Measurements from ENCODE around the gene PRR33.

Gene PRR33

DNA sequence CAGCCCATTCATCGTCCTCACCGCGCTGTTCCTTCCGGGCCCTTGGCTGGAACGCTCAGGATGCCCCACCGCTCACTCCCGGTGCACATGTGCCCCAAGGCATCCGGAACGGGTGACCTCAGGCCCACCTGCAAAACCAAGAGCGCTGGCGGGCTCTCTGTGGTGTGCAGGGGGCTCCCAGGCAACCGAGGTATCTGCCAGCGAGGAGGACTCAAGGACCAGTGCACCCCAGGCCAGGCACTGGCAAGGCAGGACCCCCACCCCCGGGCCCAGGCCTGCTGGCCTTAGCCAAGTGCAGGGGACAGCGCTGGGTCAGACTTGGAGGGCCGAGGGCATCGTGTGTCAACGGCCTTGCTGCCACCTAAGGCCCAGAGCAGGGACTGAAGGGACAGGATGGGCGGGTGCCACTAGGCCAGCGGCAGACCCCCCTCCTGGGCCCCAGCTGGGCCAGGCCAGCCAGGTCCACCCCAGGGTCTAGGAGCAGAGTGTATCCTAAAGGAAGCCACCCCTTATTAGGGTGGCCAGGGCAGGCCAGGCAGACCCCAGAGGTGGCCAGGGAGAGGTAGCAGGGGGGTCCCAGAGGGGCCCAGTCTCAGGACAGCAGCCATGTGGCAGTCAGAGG lies 36.3 kb upstream of the PRR33 start:
- DNase-seq (ENCODE audit: low spot score), result no peak

DNA sequence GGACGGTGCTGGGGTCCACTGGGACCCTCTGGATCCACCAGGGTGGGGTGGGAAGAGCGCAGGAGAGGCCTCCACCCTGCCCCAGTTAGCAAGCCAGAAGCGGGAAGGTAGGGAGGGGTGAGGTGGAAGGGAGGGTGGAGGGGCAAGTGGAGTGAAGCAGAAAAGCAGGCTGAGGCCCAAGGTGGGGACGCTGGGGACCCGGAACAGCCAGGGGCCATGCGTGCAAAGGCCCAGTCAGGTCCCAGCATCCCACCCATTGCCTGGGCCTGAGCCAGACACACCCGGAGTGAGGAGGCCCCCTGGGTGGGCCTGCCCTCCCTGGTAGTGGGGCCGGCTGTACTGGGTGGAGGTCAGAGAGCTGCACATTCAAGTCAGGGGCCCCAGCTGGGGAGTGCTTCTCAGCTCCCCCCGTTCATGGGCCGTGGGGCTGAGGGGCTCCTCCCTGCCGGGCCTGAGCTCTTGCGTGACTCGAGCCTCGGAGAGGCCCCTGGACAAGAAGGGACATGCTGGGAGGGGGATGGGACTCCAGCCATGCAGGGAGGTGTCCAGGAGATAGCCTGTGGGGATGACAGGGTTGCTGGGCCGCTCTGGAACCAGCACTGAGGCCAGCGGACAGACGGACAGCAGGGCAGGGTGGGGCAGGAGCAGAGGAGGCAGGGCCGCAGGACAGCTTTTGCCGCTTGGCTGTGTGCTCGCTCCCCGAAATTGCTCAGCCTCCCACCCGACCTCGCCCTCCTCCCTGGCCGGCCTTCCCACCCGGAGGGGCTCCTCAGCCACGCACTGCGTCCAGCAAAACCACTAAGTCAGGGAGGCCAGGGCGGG lies 35.5 kb upstream of the PRR33 start:
- no peak for DNase-seq (ENCODE audit: low spot score)

DNA sequence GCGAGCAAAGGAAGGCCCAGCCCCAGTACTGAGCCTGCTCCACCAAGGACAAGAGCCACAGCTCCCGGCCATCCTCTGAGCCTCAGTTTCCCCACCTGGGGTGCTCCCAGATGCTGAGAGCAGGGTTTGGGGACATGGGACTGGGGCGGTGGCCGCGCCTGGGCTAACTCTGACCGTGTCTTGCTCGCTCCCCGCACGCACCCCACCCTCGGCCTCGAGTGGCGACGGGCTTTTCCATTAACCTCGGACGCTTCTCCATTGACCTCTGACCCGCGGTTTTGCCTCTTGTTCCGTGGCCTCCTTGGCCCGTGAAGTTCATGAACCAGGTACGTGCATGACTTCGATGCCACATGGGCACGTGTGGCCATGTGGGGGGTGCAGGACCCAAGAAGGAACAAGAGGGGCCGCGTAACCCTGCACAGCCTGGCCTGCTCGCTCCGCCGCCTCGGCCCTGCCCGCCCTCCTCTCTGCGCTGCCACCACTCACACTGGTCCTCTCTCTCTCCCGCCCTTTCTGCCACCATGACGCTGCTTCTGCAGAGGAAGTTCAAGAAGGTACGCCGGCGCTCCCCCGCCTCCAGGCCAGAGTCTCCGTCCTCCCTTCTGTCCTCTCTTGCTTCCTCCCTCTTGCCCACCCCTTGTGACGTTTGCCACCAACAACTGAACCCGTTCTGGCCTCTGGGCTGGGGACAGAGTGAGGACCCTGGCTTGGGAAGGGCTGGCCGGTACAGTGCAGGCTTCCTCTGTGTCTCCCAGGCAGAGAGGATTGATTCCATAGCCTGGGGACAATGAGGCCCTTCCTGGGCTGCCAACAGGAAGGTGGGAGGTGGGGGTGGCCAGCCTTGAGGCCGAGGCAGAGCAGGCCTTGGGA lies 34.7 kb upstream of the PRR33 start:
- no peak for DNase-seq (ENCODE audit: low spot score)

DNA sequence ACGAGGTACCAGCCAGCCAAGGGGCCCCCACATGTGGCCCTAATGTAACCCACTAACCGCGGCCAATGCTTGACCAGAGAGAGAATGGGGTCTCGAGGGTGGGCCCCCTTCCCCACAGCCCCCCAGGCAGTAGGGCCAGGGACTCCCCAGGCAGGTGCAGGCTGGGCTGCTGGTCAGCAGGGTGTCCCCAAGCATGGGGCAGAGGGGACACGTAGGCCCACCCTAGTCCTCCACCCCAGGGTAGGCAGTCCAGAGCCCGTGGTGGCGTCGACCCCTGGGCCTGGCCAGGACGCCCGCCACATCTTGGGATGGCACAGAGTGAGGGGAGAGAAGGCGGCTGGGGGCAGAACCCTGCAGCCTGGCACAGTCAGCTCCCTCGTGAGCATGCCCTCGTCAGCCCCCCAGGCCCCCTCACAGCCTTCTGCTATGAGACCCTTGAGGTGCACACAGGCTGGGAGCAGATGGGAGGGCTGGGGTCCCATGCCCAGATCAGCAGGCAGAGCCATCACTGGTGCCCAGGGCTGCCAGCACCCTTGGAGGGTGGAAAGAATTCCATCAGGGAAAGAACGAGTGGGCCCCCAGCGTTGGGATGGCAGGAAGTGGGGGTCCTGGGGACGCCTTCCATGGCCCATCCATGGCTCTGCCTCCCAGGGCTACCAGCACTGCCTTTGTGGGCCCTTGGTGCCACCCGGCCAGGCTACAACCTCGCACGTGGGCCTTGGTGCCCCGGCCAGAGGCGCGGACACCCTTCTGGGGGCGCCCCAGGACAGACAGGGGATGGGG lies 33.9 kb upstream of the PRR33 start:
- no peak for DNase-seq (ENCODE audit: low spot score)

DNA sequence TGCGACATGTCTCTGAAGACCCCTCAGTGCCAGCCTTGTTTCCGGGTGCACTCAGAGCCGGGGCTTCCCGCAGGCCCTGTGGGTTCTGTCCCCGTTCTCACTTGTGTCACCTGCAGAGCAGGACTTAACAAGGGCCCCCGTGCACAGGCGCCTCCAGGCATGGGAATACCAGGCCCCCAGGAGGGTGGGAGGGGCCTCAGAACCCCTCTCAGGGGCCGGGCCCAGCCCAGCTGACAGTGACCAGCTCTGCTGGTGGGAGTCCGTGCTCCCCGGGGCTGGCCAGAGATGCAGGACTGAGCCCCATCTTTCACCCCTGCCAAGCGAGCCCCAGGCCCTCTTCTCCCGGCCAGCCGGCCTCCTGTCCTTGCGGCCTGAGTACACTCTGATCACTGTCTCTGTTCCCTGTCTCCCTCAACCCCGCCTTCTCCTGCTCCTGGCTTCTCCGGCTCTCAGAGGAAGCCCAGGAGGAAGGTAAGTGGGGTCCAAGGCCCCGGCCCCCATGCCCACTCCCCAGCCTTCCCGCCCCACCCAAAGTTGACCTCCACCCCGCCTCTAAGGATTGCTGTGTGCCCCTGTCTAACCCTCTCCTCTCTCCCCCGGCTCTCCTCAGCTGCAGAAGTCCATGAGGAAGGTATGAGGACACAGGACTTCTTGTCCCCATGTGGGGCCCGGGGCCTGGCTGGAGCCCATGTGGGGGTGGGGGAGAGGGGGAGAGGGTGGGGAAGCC lies 33.1 kb upstream of the PRR33 start:
- no peak for DNase-seq (ENCODE audit: low spot score)

DNA sequence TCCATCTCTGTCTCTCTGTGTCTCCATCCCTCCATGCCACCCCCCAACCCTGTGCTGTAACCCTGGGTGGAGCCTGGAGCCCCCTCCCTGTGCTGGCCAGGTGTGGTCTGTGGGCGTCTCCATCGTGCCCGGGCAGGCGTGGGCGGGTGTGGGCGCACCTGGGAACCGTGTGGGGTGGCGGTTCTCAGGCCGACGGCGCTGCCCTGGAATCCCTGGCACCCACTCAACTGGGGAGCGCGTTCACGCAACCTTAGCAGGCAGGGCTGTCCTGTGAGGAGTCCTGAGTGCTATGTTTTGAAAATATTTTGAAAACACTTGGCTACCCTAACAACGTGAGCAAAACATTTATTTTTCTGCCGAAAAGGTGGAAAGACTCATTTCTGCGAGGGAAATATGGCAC lies 32.5 kb upstream of the PRR33 start:
- DNase-seq (ENCODE audit: low spot score), result no peak

DNA sequence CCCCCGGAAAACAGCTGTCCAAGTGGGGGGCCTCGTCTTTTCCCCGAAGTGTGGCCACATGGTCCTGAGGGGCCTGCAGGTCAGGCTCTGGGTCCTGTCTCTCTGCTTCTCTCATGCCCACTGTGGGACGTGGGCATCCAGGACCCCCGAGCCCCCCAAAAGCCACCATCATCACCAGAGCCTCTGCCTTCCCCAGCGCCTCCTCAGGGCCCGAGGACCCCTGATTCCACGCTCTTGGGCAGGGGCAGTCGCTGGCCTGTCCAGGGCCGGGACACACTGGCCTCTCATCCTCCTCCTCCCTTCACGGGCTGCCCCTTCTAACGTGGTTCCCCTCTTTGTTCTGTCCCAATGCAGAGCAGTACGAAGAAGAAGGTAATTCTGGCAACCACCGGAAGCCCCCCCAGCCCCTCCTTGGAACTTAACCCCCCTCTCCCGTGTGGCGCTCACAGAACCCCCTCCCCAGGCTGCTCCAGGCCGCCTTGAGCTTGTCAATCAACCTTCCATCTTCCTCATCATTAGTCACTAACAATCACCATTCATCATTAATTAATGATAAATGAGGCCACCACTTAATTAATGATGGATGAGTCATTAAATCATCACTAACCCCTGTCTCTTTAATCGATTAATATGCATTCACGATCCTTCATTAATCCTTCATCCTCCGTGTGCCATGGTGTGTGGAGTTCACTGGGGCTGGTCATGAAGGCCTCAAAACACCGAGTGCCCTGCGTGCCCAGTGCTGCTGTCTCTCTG lies 31.7 kb upstream of the PRR33 start:
- DNase-seq (ENCODE audit: low spot score), result no peak

DNA sequence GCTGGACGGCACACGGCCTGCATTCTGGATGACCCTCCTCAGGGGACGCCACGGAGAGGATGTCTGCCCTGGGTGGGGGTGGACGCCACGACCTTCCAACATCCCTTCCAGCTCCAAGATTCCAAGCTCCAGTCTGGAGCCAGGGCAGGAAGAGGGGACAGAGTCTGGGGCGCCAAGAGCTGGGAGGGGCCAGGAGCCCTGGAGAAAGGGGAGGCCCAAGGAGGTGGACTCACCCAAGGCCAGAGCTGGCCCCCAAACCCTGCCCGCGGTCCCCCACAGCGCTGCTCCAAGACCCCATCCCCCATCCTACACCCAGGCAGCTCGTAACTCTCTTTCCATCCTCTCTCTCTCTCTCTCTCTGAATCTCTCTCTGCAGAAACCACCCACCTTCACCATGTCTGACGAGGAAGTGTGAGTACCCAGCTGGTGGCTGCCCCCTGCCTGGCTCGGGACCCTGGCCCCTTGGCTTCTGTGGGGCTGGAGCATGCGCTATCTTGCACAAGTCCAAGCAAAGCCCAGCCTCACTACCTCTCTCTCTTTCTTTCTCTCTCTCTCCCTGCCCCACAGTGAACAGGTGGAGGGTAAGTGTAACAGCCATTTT lies 30.9 kb upstream of the PRR33 start:
- DNase-seq (ENCODE audit: low spot score), result no peak

DNA sequence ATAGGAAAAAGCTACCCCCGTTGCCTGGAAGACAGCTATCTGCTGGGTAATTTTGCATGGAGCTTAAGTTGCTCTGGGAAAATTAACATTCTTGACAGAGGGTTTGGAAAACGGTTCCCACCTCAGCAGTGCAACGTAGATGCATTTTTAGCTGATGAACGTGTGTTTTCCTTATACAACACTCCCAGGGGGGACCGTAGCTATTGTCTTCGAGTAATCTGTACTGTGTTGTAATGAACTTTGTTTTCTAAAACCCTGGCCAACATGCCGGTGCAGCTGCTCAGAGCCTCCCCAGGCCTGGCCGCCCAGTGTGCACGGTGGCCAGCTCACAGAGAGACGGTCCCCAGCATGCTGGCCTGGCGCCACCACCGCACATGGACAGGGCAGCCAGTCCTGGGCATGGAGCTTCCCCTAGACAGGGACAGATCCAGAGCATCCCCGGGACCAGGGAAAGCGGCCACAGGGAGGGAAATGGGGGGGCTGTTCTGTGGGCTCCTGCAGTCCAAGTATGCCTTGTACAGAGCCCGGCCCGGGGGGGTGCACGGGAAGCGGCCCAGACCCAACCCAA lies 30.0 kb upstream of the PRR33 start:
- no peak for DNase-seq (ENCODE audit: low spot score)

DNA sequence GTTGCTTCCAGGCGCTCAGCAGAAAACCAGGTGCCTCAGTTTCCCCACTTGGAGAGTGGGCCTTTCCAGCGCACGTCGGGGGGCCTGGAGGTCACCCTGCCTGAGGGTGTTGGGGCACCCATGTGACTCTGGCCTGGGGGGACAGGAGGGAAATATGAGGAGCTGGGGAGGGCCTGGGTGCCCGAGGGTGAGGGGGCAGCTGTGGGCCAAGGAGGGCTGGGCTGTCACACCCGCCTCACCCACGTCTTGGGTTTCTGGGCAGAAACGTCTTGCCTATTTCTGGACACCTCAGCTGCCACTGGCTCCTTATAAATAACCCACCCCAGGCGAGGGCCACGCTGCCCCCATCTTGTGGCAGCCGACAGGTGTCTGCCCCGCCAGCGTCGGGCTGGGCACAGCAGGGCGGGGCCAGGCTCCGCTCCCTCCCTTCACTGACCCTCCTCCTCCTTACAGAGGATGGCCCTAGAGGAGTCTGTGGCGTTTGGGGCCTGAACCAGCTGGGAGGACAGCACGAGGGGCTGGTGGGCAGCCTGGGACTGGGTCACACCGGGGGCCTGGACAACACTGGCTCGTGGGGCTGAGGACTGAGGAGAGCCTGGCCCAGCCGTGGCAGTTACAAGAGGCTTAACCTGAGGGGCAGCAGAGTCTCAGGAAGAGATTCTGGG lies 29.3 kb upstream of the PRR33 start:
- DNase-seq (ENCODE audit: low spot score), result no peak

DNA sequence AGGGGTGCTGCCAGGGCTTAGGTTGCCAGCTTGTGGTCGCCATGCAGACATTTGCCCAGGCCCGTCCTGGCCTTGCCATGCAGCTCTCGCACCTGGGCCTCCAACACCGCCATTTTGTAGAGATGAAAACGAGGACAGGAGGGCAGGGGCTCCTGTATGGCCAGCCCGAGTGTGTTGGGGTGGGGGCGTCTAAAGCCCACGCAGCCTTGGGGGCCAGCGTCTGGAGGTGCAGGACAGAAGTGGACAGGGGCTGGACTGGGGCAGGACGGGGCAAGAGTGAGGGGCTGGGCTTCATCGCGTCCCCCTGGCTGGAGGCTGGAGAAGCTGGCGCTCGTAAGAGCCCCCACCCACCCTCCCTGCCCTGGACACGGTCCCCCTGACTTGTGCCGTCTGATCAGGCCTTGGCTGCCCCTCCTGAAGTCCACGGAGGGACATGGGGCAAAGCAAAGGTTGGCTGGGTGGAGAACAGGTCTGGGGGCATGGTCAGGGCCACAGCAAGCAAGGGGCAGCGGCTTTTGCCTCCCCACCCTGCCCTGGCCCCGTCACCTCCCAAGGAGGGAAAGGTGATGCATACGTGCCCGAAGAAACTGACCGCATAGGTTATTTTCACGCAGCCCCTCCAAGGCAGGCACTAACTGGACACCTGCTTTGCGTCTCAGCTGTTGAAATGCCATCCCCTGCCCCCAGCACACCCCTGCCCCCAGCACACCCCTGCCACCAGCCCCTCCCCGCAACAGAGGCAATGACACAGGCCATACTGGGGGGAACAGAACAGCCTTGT lies 28.6 kb upstream of the PRR33 start:
- no peak for DNase-seq (ENCODE audit: low spot score)

DNA sequence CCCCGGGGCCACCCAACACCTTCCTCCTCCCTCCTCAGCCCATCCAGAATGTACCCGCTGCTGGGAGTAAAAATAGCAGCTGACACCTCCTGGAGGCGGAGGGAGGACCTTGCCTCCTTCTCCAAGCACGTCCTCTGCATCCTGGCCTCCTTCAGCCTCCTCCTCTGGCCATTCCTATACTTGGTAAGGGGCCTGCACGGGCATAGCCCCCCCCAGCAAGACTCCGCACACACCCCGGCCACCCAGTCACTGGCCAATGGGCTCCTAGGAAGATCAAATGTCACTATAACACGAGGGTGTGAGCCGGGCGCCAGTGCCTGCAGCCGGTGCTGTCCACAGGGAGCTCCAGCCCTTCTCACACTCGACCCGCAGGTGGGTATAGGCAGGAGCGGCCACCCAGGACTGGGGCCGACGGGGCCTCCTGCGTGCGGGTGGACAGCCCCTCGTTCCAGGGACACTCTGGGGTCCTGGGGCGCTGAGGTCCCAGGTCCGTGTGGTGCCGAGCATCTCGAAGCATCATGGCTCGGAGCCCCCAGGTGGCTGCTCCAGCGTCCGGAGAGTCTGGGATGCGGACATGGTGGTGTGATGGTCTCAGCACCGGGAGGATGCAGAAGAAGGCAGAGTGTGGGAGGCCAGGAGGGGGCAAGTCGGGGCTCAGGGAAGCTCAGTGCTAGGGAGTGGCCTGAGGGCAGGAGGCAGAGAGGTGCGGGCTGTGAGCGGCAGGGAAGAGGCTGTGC lies 27.9 kb upstream of the PRR33 start, which contains the start of gene TNNT3:
TSS of gene TNNT3 (plus strand) at position 313 of the 737 bp plus-strand sequence. CDS start 3,172 bp downstream, outside the sequence.
- DNase-seq (ENCODE audit: low spot score), result no peak

DNA sequence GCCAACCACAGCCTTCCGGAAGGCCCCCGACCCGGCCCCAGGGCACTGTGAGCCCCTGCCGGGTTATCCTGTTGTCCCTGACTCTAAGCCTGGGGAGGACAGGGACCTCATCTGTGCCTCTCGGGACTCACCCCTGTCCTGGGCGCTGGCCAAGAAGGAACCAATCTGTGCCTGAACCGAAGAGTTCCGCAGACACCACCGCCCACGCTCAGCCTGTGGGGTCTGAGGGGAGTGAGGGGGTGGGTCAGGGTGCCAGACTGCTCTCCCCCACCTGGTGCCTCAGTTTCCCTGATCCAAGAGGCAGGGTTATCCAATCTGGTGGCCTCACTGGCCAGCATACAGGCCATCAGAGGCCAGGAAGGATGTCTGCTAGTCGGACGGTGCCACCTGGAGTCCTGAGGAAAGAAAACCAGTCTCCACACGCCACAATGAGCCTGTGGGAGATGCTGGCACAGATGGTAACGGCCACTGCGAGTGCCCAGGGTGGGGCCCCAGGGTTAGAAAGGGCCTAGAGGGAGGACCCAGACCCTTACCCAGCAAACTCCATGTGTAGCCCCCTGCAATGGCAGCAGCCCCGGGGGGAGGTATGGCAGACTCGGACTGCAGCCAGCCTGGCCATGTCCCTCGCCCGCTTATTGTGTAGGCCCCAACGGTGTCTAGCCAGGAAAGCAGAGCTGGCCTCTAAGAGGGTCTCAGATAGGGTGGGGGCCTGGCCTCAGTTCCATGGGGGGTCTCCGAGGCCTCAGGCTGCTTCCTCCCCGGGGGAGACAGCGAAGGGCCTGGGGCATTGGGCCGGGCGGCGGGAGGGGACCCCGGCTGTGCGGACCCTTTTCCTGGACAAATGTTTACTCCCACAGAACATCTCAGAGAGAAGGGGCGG lies 27.0 kb upstream of the PRR33 start:
- DNase-seq (ENCODE audit: low spot score), result no peak

DNA sequence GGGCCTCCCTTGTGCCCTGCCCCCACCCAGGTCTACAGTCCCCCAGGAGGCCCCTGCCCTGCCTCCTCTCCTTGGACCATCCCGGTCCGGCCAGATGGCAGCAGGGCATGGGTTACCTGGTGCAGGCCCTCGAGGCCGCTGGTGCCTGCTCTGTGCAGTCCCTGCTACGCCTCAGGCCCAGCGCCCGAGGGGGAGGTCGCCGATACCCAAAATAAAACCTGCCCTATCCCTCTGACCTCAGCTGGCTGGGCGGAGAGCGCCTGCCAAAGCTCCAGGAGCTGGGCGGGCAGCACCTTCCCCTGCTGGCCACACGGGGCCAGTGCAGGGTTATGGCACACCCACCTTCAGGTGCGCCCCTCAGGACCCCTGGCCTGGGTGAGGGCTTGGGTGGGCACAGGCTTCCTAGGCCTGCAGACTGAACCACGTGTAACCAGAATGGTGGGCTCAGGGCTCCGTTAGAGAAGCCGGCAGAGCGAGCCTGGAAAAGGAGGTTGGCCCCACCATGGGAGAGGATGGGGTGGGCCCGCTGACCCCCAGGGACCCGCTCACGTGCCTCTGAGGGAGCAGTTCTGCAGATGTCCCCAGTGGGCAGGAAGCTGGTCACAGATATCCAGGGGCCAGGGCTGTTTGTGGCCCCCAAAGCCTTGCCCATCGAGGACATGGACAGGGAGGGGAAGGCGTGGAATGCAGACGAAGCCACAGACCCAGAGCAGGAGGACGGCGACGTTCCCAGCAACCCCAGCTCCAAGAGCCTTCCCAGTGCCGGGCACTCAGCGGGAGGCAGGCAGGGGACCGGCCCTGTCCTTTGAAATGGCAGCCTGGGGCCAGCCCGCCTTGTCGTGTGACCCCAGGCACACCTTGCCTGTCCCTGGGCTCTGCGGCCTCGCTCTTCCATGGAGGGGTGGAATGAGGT lies 26.1 kb upstream of the PRR33 start:
- no peak for DNase-seq (ENCODE audit: low spot score)

DNA sequence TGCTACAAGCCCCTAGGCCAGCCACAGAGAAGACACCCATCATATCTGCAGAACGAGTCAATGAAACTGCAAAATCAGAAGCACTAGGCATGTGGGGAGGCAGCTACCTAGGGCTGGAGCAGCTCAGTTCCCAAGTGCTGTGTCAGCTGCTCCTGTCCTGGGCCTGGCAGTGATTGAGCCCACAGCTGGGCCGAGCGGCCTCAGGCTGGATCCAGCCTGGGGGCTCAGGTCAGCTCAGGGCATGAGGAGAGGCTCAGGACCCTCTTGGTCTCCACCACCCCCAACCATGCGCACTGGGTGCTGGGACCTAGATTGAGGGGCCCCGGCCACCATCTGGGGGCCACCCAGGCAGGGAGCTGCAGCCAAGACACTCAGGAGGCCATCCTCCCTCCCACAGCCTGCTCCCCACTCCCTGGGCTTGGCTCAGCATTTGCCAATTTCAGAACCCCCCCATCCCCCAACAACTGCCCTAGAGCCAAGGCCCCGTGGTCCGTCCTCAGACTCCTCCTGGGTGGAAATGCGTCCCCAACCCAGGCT lies 25.4 kb upstream of the PRR33 start:
- no peak for DNase-seq (ENCODE audit: low spot score)
